HCT116 (cell line): ENCODE measurements around the gene CILP2. TPM values are rescaled to one million over a fixed set of nuclear protein-coding genes. Genes with fewer than 3 reads are reported as not detected.

Source experiments
- ATAC-seq: fragments of 200-7000 bp; cut with Tn5 transposase; 2 replicates; pipeline ENCODE4 v1.9.1; 2020; ENCODE audit warnings: mild to moderate bottlenecking, moderate library complexity
- BruUV-seq: library from RNA; stranded (reverse); fragments of 400-500 nt; replicated peaks from 2 replicates; lab custom pipeline; 2021; lab: Mats Ljungman, UMichigan
- CTCF ChIA-PET: fragments of 300-600 bp; sonication (Branson Sonifier 250); formaldehyde crosslinking; loops from one replicate; lab custom pipeline; 2021; ENCODE audit warnings: antibody characterized with exemption; lab: Charles Lee
- POLR2A ChIA-PET: fragments of 300-600, 350-600 bp; sonication (Branson Sonifier 250); formaldehyde crosslinking; loops from one replicate; lab custom pipeline; 2021; ENCODE audit warnings: antibody characterized with exemption; lab: Charles Lee
- RAD21 ChIA-PET, 2 experiments: fragments of 300-600 bp; sonication (Branson Sonifier 250); formaldehyde crosslinking; loops; one replicate each; lab custom pipeline; 2023; ENCODE audit warnings: low total read pairs in 2 of 2; ENCODE audit not compliant: uncharacterized antibody in 2 of 2, unreplicated experiment in 2 of 2, low non-redundant PET in 1 of 2; lab: Charles Lee
- DNase-seq: peaks from one replicate; pipeline ENCODE4 v3.0.0-alpha.2; 2010; ENCODE audit warnings: low read depth, low spot score
- H2AFZ ChIP-seq: fragments of 200-600 bp; shearing (Covaris generic), sonication (generic); 2 replicates; pipeline ENCODE4 v1.6.1; 2017; ENCODE audit warnings: low read depth, mixed run types, mixed read lengths, antibody characterized with exemption, low read length; ENCODE audit not compliant: poor library complexity, severe bottlenecking
- H3K27ac ChIP-seq: 2 replicates; pipeline ENCODE4 v1.5.1; 2012; ENCODE audit warnings: low read depth, low read length
- H3K27me3 ChIP-seq: fragments of 200-600 bp; sonication (generic); 2 replicates; pipeline ENCODE4 v1.6.1; 2016; ENCODE audit warnings: mixed run types, low read length, mixed read lengths; ENCODE audit not compliant: insufficient read depth
- H3K36me3 ChIP-seq, 2 experiments: fragments of 200-500 bp in 1 of 2; fragments of 200-600 bp in 1 of 2; sonication (Bioruptor generic) in 1 of 2; sonication (generic) in 1 of 2; 2 replicates each; pipeline versions ENCODE4 v1.5.1 to v1.6.1; 2014 to 2016; ENCODE audit warnings: low read length in 2 of 2, inconsistent platforms in 1 of 2, mixed read lengths in 1 of 2, mixed run types in 1 of 2; ENCODE audit not compliant: insufficient read depth in 2 of 2, control insufficient read depth in 1 of 2
- H3K4me1 ChIP-seq, 2 experiments: fragments of 200-600 bp in 1 of 2; sonication (generic) in 1 of 2; 2 replicates each; pipeline versions ENCODE4 v1.5.1 to v1.6.1; 2012 to 2017; ENCODE audit warnings: low read length in 2 of 2, inconsistent platforms in 1 of 2, mild to moderate bottlenecking in 1 of 2, mixed read lengths in 1 of 2, mixed run types in 1 of 2, moderate library complexity in 1 of 2; ENCODE audit not compliant: insufficient read depth in 2 of 2, control insufficient read depth in 1 of 2
- H3K4me2 ChIP-seq: fragments of 200-600 bp; sonication (generic); 2 replicates; pipeline ENCODE4 v1.6.1; 2017; ENCODE audit warnings: mixed run types, low read length, mixed read lengths
- H3K4me3 ChIP-seq, 2 experiments: fragments of 200-600 bp in 1 of 2; sonication (generic) in 1 of 2; replicated peaks in 1 of 2; 2 replicates each; pipeline ENCODE4 v1.5.1; 2011 to 2016; ENCODE audit warnings: low read length in 2 of 2, control low read depth in 1 of 2, low read depth in 1 of 2, mild to moderate bottlenecking in 1 of 2, mixed read lengths in 1 of 2, mixed run types in 1 of 2
- H3K79me2 ChIP-seq: fragments of 200-600 bp; sonication (generic); 2 replicates; pipeline ENCODE4 v1.6.1; 2017; ENCODE audit warnings: mild to moderate bottlenecking, mixed run types, low read length, moderate library complexity, mixed read lengths; ENCODE audit not compliant: insufficient read depth
- H3K9ac ChIP-seq: fragments of 200-600 bp; sonication (generic); 2 replicates; pipeline ENCODE4 v1.6.1; 2016; ENCODE audit warnings: low read length, mixed read lengths
- H3K9me2 ChIP-seq: fragments of 200-600 bp; sonication (generic), shearing (Covaris generic); 2 replicates; pipeline ENCODE4 v1.6.1; 2017; ENCODE audit warnings: mixed run types, mild to moderate bottlenecking, moderate library complexity; ENCODE audit not compliant: insufficient read depth
- H3K9me3 ChIP-seq, 2 experiments: fragments of 200-500 bp in 1 of 2; fragments of 200-600 bp in 1 of 2; sonication (Bioruptor generic) in 1 of 2; sonication (generic) in 1 of 2; 2 replicates each; pipeline ENCODE4 v1.6.1; 2014 to 2017; ENCODE audit warnings: low read length in 2 of 2, mixed read lengths in 2 of 2, inconsistent platforms in 1 of 2, low read depth in 1 of 2, mild to moderate bottlenecking in 1 of 2, mixed run types in 1 of 2, moderate library complexity in 1 of 2; ENCODE audit not compliant: control insufficient read depth in 1 of 2, insufficient read depth in 1 of 2
- H4K20me1 ChIP-seq: fragments of 200-600 bp; sonication (generic), shearing (Covaris generic); 2 replicates; pipeline ENCODE4 v1.6.1; 2017; ENCODE audit warnings: mixed run types, mild to moderate bottlenecking, moderate library complexity; ENCODE audit not compliant: insufficient read depth
- CBX3 ChIP-seq: IDR thresholded peaks from 2 replicates; pipeline ENCODE4 v1.6.1; 2012; ENCODE audit warnings: low read depth
- EGR1 ChIP-seq: IDR thresholded peaks from 2 replicates; pipeline ENCODE4 v1.6.1; 2012; ENCODE audit warnings: low read depth
- ELF1 ChIP-seq: IDR thresholded peaks from 2 replicates; pipeline ENCODE4 v1.6.1; 2012; ENCODE audit warnings: low read depth, borderline replicate concordance
- EZH2 ChIP-seq: fragments of 200-600 bp; sonication (generic); IDR thresholded peaks from 2 replicates; pipeline ENCODE4 v1.6.1; 2017; ENCODE audit warnings: antibody characterized with exemption, mixed run types
- EZH2phosphoT487 ChIP-seq: fragments of 200-600 bp; IDR thresholded peaks from 2 replicates; pipeline ENCODE4 v1.6.1; 2018; ENCODE audit warnings: antibody characterized with exemption, borderline replicate concordance
- FOSL1 ChIP-seq: IDR thresholded peaks from 2 replicates; pipeline ENCODE4 v1.6.1; 2012; ENCODE audit warnings: low read depth
- MAX ChIP-seq: IDR thresholded peaks from 2 replicates; pipeline ENCODE4 v1.6.1; 2012
- SRF ChIP-seq: IDR thresholded peaks from 2 replicates; pipeline ENCODE4 v1.6.1; 2012; ENCODE audit warnings: low read depth
- TCF7L2 ChIP-seq: IDR thresholded peaks from 2 replicates; pipeline ENCODE4 v1.7.0; 2011; ENCODE audit warnings: borderline replicate concordance, inconsistent platforms; ENCODE audit not compliant: insufficient read depth, insufficient read length; ENCODE audit errors: extremely low read depth
- YY1 ChIP-seq: IDR thresholded peaks from 2 replicates; pipeline ENCODE4 v1.6.1; 2011; ENCODE audit warnings: low read length, low read depth, moderate library complexity, mild to moderate bottlenecking; ENCODE audit not compliant: insufficient replicate concordance; ENCODE audit errors: extremely low read depth
- intact Hi-C: fragments of 100-400 bp; cut with micrococcal nuclease; formaldehyde crosslinking; loops from 2 replicates; pipeline ENCODE4 v1.10.0; 2022
- total RNA-seq: library from RNA; stranded (reverse); gene quantifications from one replicate; pipeline ENCODE4 v1.2.1, GENCODE V29; 2021; ENCODE audit not compliant: unreplicated experiment

The CILP2 gene
- total RNA-seq, 1 experiment from 2014 or later = 13.1 TPM

DNA sequence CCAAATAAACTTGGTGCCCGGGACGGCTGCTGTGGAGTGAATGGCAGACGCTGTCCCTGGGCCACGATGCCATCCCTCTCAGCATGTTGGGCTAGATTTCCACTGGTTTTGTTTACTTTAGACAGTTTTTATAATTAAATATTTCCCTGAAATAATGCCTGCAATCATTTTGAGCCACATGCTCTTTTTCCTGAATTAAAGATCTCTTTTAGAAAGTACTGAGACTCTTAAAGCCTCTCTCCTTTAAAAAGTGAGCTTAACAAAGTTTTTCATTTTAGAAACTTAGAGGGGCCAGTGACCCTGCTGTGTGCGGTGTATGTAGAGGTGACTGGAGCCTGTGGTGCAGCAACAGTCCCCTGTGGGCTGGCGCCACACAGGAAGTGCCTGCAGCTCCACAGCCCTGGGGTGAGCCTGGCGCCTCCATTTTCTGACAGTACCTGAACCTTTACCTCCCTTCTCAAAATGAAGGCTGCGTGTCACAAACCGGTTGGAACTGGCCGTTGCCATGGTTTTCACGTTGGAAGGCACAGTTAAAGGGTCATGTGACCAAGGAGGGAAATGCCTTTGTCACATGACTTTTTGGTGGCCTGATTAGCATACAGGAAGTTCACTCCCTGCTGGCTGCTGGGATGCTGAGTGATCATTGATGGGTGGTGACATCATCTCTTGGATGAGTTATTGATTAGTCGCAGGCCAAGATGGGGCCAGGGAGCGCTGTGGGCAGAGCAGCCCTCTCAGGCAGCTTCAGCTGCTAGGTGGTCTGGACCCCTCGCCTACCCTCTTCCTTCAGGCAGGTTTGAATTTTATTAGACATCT is 49.0 kb upstream of the CILP2 start:
- RAD21 ChIA-PET = interaction anchor here (0.6 to 1.6 kb wide), 4 partner anchors 122 to 293 kb away, joined by 3 to 4 read pairs (median 3); no protein-coding TSS in a partner anchor
- CTCF ChIA-PET = interaction anchor here (0.9 to 3.2 kb wide), 7 partner anchors 63 to 288 kb away, joined by 3 to 40 read pairs (median 5); partner anchors contain the start of gene GATAD2A
- intact Hi-C loops = loop anchor here (5.0 kb wide), 1 partner anchor 82 kb away; the partner anchor contains the start of gene GATAD2A
- H3K9me2 ChIP-seq = no peaks in the 10 kb centered on the region
- DNase-seq = peak; percentile 89
- peak overlapping the region in 1 of 2 experiments; percentile 5; a peak in 1 of 4 replicates for H3K4me3 ChIP-seq
- H3K27me3 ChIP-seq = no peaks in the 10 kb centered on the region
- H3K4me1 ChIP-seq = peaks cover 19 to 43% of the 10 kb centered on the region in 2 experiments
- H3K9ac ChIP-seq = peak overlapping the region; percentile 54
- H3K4me2 ChIP-seq = peak overlapping the region; percentile 62
- TF ChIP-seq YY1 (peak; percentile 94), EGR1 (no peak), EZH2 (no peak), FOSL1 (no peak; the same call in 1 of the 2 replicates)
- TF ChIP-seq, all 23 proteins: peak for 1
- H3K9me3 ChIP-seq = no peaks in the 10 kb centered on the region
- peak; percentile 70 for ATAC-seq
- peaks cover 10% of the 10 kb centered on the region; the same call in 1 of the 2 replicates for H4K20me1 ChIP-seq
- H3K79me2 ChIP-seq = peaks cover 90% of the 10 kb centered on the region
- peak overlapping the region; percentile 72 for H3K27ac ChIP-seq
- H2AFZ ChIP-seq = no peak overlapping the region
- TSS peak; percentile 72 for BruUV-seq
- POLR2A ChIA-PET = interaction anchor here (1.1 to 2.2 kb wide), 2 partner anchors 111 to 125 kb away, joined by 3 to 10 read pairs; no protein-coding TSS in a partner anchor
- peaks cover 6 to 13% of the 10 kb centered on the region in 2 experiments; a peak in 3 of 4 replicates for H3K36me3 ChIP-seq

DNA sequence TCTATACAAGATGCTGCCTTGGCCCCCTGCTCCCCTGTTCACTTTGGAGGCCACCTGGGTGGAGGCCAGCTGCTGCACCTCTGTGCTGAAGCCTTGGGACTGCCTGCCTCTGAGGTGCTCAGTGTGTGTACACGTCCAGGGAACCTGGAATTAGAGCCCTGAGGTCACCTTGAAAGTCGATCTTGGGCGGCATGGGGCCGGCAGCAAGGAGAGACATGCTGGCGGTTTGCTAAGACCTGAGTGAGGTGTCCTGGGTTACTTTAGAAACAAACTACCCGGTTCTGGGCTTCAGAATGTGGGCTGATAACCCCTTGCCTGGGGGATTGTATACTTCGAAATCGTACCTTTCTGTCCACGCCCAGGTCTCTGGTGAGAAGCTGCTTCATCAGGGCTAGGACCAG is 48.3 kb upstream of the CILP2 start:
- Histone ChIP-seq H3K79me2 (peaks cover 93% of the 10 kb centered on the region), H3K4me3 (no peak overlapping the region), H3K9me3 (no peaks in the 10 kb centered on the region), H3K9ac (peak overlapping the region; percentile 21; the same call in 1 of the 2 replicates), H2AFZ (no peak overlapping the region), H3K36me3 (peaks cover 13 to 20% of the 10 kb centered on the region in 2 experiments; a peak in 3 of 4 replicates), H3K4me1 (peaks cover 19 to 43% of the 10 kb centered on the region in 2 experiments), H3K9me2 (no peaks in the 10 kb centered on the region), H3K27ac (peak overlapping the region; percentile 72), H4K20me1 (peaks cover 10% of the 10 kb centered on the region; the same call in 1 of the 2 replicates), H3K4me2 (peak overlapping the region; percentile 62; the same call in 1 of the 2 replicates), H3K27me3 (no peaks in the 10 kb centered on the region)
- BruUV-seq = TSS peak; percentile 61
- RAD21 ChIA-PET = interaction anchor here (0.6 to 1.4 kb wide), 3 partner anchors 123 to 163 kb away, joined by 3 to 5 read pairs (median 3); no protein-coding TSS in a partner anchor
- POLR2A ChIA-PET = interaction anchor here (1.2 to 2.2 kb wide), 2 partner anchors 123 to 125 kb away, joined by 4 to 10 read pairs; no protein-coding TSS in a partner anchor
- CTCF ChIA-PET = interaction anchor here (0.9 to 3.2 kb wide), 12 partner anchors 9 to 349 kb away, joined by 3 to 40 read pairs (median 4); partner anchors contain the start of gene GATAD2A
- TF ChIP-seq CBX3 = no peak
- TF ChIP-seq ELF1 = no peak
- no peak for TF ChIP-seq TCF7L2
- TF ChIP-seq MAX = no peak
- TF ChIP-seq EZH2phosphoT487 = no peak
- TF ChIP-seq SRF = no peak
- no peak for TF ChIP-seq YY1
- peak; percentile 13; the same call in 1 of the 2 replicates for ATAC-seq
- intact Hi-C loops = loop anchor here (1.0 to 5.0 kb wide), 3 partner anchors 83 to 343 kb away; partner anchors contain the start of gene GATAD2A
- no peak for DNase-seq
